DND-41 (cell line): ENCODE measurements around the gene GAS2L2.

Experiments
- ATAC-seq: fragments of 200-7000 bp; cut with Tn5 transposase; 3 replicates; pipeline ENCODE4 v1.9.1; 2021; ENCODE audit warnings: low read depth; ENCODE audit not compliant: insufficient read depth
- DNase-seq: peaks from one replicate; pipeline ENCODE4 v3.0.0-alpha.2; 2020
- H2AFZ ChIP-seq: 2 replicates; pipeline ENCODE4 v1.6.0; 2012; ENCODE audit warnings: low read depth, low read length
- H3K27ac ChIP-seq: 2 replicates; pipeline ENCODE4 v1.5.1; 2012; ENCODE audit warnings: low read length, inconsistent platforms
- H3K27me3 ChIP-seq: fragments of 200-600 bp; sonication (generic); 2 replicates; pipeline ENCODE4 v1.6.0; 2012; ENCODE audit warnings: low read length, mild to moderate bottlenecking, inconsistent platforms; ENCODE audit not compliant: insufficient read depth, poor library complexity
- H3K36me3 ChIP-seq: 2 replicates; pipeline ENCODE4 v1.5.1; 2012; ENCODE audit warnings: low read length, inconsistent platforms; ENCODE audit not compliant: insufficient read depth
- H3K4me1 ChIP-seq: 2 replicates; pipeline ENCODE4 v1.5.1; 2012; ENCODE audit warnings: mild to moderate bottlenecking, low read length; ENCODE audit not compliant: insufficient read depth
- H3K4me2 ChIP-seq: 2 replicates; pipeline ENCODE4 v1.6.0; 2012; ENCODE audit warnings: mild to moderate bottlenecking, moderate library complexity, low read length, inconsistent platforms; ENCODE audit not compliant: insufficient read depth
- H3K4me3 ChIP-seq, 2 experiments: fragments of 200-600 bp in 1 of 2; shearing (Covaris generic) in 1 of 2; 2 replicates each; pipeline ENCODE4 v1.5.1; 2012 to 2016; ENCODE audit warnings: inconsistent platforms in 2 of 2, low read length in 2 of 2, mild to moderate bottlenecking in 2 of 2, low read depth in 1 of 2, moderate library complexity in 1 of 2
- H3K79me2 ChIP-seq: 2 replicates; pipeline ENCODE4 v1.6.0; 2012; ENCODE audit warnings: low read length, inconsistent platforms; ENCODE audit not compliant: insufficient read depth
- H3K9ac ChIP-seq: 2 replicates; pipeline ENCODE4 v1.6.0; 2012; ENCODE audit warnings: low read depth, mild to moderate bottlenecking, inconsistent platforms, low read length, moderate library complexity
- H3K9me3 ChIP-seq: 2 replicates; pipeline ENCODE4 v1.5.1; 2012; ENCODE audit warnings: low read length, moderate library complexity, mild to moderate bottlenecking, inconsistent platforms; ENCODE audit not compliant: insufficient read depth, severe bottlenecking
- H4K20me1 ChIP-seq: 2 replicates; pipeline ENCODE4 v1.6.0; 2012; ENCODE audit warnings: low read length; ENCODE audit not compliant: insufficient read depth
- EZH2 ChIP-seq: IDR thresholded peaks from 3 replicates; pipeline ENCODE4 v1.6.1; 2012; ENCODE audit warnings: borderline replicate concordance, low read depth, mild to moderate bottlenecking, moderate library complexity, low read length, inconsistent platforms; ENCODE audit not compliant: severe bottlenecking
- TF ChIP-seq, protein P1 (sequence below): IDR thresholded peaks from 2 replicates; pipeline ENCODE4 v1.5.1; 2012; ENCODE audit warnings: borderline replicate concordance, low read length, moderate library complexity, mild to moderate bottlenecking; ENCODE audit not compliant: poor library complexity, severe bottlenecking; ENCODE audit errors: extremely low read depth

The GAS2L2 gene

DNA sequence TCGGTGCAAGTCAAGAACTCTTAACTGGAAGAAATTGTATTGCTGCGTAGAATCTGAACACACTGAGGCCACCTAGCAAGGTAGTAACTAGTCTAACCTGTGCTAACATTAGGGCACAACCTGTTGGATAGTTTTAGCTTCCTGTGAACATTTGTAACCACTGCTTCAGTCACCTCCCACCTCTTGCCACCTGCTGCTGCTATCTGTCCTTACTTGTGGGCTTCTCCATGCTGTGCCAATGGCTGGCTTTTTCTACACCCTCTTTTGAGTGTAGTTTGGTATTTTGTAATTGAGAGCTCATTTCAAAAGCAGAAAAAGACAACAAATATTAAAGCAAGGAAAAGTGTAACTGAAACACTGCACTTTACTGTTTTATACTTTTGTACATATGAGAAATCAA, 29.3 kb downstream of the GAS2L2 start:
- TF ChIP-seq, protein P1, sequence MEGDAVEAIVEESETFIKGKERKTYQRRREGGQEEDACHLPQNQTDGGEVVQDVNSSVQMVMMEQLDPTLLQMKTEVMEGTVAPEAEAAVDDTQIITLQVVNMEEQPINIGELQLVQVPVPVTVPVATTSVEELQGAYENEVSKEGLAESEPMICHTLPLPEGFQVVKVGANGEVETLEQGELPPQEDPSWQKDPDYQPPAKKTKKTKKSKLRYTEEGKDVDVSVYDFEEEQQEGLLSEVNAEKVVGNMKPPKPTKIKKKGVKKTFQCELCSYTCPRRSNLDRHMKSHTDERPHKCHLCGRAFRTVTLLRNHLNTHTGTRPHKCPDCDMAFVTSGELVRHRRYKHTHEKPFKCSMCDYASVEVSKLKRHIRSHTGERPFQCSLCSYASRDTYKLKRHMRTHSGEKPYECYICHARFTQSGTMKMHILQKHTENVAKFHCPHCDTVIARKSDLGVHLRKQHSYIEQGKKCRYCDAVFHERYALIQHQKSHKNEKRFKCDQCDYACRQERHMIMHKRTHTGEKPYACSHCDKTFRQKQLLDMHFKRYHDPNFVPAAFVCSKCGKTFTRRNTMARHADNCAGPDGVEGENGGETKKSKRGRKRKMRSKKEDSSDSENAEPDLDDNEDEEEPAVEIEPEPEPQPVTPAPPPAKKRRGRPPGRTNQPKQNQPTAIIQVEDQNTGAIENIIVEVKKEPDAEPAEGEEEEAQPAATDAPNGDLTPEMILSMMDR: no peak
- no peak for TF ChIP-seq EZH2
- Histone ChIP-seq H3K4me3 (no peak overlapping the region), H3K4me2 (no peak overlapping the region), H3K9me3 (no peaks in the 10 kb centered on the region), H4K20me1 (peaks cover 3% of the 10 kb centered on the region; the same call in 1 of the 2 replicates), H3K4me1 (no peaks in the 10 kb centered on the region), H3K27me3 (no peaks in the 10 kb centered on the region), H3K9ac (no peak overlapping the region), H3K36me3 (peaks cover 63% of the 10 kb centered on the region), H3K79me2 (no peaks in the 10 kb centered on the region), H2AFZ (no peak overlapping the region), H3K27ac (no peak overlapping the region)
- no peak for ATAC-seq
- DNase-seq: no peak

DNA sequence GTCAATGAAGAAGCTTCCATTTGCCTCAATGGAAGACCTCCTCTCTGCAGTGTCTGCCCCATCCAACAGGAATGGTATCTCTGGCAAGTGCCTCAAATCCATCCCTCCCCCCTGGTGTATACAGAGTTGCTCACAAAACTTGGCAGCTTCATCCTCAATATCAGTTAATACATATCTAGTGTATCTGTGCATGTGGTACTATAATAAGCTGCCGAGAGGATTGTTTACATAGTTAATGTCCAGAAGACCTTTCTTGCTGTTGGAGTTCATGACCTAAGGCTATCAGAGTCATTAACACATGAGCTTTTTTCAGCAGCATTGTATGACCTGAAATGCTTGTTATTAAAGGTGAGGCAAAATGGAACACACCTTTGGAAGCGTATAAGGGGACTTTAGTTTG, 35.6 kb downstream of the GAS2L2 start:
- Histone ChIP-seq H3K27ac (no peak overlapping the region), H3K36me3 (peaks cover 60% of the 10 kb centered on the region; the same call in 1 of the 2 replicates), H2AFZ (no peak overlapping the region), H3K4me3 (no peak overlapping the region), H3K9ac (no peak overlapping the region), H3K9me3 (no peaks in the 10 kb centered on the region), H3K79me2 (no peaks in the 10 kb centered on the region), H3K27me3 (no peaks in the 10 kb centered on the region), H4K20me1 (no peaks in the 10 kb centered on the region), H3K4me2 (no peak overlapping the region), H3K4me1 (no peaks in the 10 kb centered on the region)
- ATAC-seq (no peak), DNase-seq (no peak)
- TF ChIP-seq EZH2: no peak
- TF ChIP-seq, protein P1: no peak

DNA sequence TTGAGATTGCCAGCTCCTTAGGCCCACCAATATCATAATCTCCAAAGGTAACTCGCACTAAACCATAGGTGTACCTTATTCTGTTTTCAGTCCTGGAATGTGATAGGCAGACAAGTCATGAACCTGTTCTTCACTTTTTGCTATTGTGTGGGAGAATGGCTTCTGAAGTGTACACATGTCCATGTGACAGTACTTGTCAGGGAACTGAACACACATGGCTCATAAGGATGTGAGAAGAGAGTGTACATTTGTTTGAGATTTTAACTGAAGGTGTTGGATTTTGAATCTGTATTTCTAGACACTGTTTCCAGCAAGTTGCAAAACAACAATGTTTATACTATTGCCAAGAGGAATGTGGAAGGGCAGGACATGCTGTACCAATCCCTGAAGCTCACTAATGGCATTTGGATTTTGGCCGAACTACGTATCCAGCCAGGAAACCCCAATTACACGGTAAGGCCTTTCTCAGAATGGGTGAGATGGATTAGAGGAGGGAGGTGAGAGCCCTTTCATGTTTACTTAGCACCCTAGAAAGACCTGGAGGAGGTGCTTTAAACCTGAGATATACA, 36.1 kb downstream of the GAS2L2 start:
- Histone ChIP-seq H3K9ac (no peak overlapping the region), H3K36me3 (peaks cover 61% of the 10 kb centered on the region; the same call in 1 of the 2 replicates), H3K27ac (no peak overlapping the region), H2AFZ (no peak overlapping the region), H3K4me2 (no peak overlapping the region), H3K27me3 (no peaks in the 10 kb centered on the region), H3K9me3 (no peaks in the 10 kb centered on the region), H3K79me2 (no peaks in the 10 kb centered on the region), H3K4me3 (no peak overlapping the region), H3K4me1 (no peaks in the 10 kb centered on the region), H4K20me1 (no peaks in the 10 kb centered on the region)
- TF ChIP-seq, protein P1: no peak
- DNase-seq: no peak
- no peak for ATAC-seq

DNA sequence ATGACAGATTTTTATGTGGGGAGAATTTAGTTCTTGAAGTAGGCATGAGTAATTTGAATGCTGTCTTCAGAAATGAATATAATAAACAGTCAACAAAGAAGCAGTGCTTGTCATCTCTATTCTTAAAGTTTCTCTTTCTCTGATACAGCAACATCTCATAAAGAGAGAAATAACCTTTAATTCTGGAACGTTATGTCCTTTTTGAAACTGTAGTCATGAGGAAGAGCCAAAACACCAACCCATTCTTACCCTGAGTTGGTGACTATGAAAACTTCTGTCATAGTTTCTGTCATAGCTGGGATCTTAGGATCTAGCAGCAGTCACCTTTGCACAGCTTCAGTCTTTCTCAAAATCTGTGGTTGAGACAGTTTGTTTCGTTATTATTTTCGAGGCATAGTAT, 36.9 kb downstream of the GAS2L2 start:
- no peaks in the 10 kb centered on the region for H3K4me1 ChIP-seq
- H3K36me3 ChIP-seq: peaks cover 62% of the 10 kb centered on the region; the same call in 1 of the 2 replicates
- no peak overlapping the region for H2AFZ ChIP-seq
- no peak overlapping the region for H3K4me3 ChIP-seq
- H3K4me2 ChIP-seq: no peak overlapping the region
- H3K9ac ChIP-seq: no peak overlapping the region
- no peak for ATAC-seq
- H3K79me2 ChIP-seq: no peaks in the 10 kb centered on the region
- no peaks in the 10 kb centered on the region for H4K20me1 ChIP-seq
- H3K9me3 ChIP-seq: no peaks in the 10 kb centered on the region
- no peak for TF ChIP-seq EZH2
- TF ChIP-seq, protein P1: no peak
- H3K27ac ChIP-seq: no peak overlapping the region
- no peak for DNase-seq
- no peaks in the 10 kb centered on the region for H3K27me3 ChIP-seq
